ENCODE data around the gene MACROD2. TPM values are rescaled to one million over a fixed set of nuclear protein-coding genes. Genes with fewer than 3 reads are reported as not detected.

Gene MACROD2
- total RNA-seq, 4 donors from 2014 or later: 8.7 to 17.8 (median 10.8) TPM

DNA sequence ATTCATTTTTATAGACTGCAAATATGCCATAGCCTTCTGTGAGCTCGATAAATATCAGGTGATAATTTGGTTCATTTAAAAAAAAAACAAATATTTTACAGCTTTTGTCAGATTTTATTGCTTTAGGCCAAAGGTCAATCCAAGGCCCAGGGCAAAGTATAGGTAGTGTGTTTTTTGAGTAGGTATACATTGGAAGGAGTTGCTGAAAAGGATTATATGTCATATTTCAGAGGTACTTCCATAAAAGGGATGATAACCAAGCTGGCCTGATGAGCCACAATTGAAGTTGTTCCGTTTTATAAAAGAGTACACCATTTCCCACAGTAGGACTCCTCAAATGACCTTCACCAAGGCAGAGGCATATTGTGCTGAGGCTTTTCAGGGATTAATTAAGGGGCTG lies 794.9 kb downstream of the MACROD2 start:
- intact Hi-C loops (cut with DNase I): no loop called here
- 93 to 99% methylated on average over 2 of the region's 2 CpGs for WGBS, 2 donors

GRCh38 chr20:14790771-14791620 lies 795.7 kb downstream of the MACROD2 start:
- DNase-seq: peak; percentile 18 to 29
- H3K27me3 ChIP-seq: no peaks in the 10 kb centered on the region
- intact Hi-C loops (cut with DNase I): no loop called here
- H3K4me1 ChIP-seq: no peaks in the 10 kb centered on the region
- no peak overlapping the region for H3K27ac ChIP-seq
- no peak for TF ChIP-seq POLR2A (IDR thresholded peaks at IDR 0.05)
- TF ChIP-seq, protein P1, sequence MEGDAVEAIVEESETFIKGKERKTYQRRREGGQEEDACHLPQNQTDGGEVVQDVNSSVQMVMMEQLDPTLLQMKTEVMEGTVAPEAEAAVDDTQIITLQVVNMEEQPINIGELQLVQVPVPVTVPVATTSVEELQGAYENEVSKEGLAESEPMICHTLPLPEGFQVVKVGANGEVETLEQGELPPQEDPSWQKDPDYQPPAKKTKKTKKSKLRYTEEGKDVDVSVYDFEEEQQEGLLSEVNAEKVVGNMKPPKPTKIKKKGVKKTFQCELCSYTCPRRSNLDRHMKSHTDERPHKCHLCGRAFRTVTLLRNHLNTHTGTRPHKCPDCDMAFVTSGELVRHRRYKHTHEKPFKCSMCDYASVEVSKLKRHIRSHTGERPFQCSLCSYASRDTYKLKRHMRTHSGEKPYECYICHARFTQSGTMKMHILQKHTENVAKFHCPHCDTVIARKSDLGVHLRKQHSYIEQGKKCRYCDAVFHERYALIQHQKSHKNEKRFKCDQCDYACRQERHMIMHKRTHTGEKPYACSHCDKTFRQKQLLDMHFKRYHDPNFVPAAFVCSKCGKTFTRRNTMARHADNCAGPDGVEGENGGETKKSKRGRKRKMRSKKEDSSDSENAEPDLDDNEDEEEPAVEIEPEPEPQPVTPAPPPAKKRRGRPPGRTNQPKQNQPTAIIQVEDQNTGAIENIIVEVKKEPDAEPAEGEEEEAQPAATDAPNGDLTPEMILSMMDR (IDR thresholded peaks at IDR 0.05): no peak
- H3K36me3 ChIP-seq: no peaks in the 10 kb centered on the region
- WGBS, 2 donors: 43 to 47% methylated on average over 10 of the region's 10 CpGs
- H3K4me3 ChIP-seq (replicated peaks in 1 of 3): no peak overlapping the region
- H3K9me3 ChIP-seq: no peaks in the 10 kb centered on the region

More for the DNA sequence above, 794.9 kb downstream of the MACROD2 start:
- H3K27me3 ChIP-seq: no peaks in the 10 kb centered on the region
- H3K4me1 ChIP-seq: no peaks in the 10 kb centered on the region
- no peaks in the 10 kb centered on the region for H3K9me3 ChIP-seq
- no peaks in the 10 kb centered on the region for H3K36me3 ChIP-seq
- H3K27ac ChIP-seq: no peak overlapping the region
- no peak overlapping the region for H3K4me3 ChIP-seq (replicated peaks in 1 of 3)
- TF ChIP-seq, protein P1 (IDR thresholded peaks at IDR 0.05): no peak
- no peak for TF ChIP-seq POLR2A (IDR thresholded peaks at IDR 0.05)
- no peak for DNase-seq

DNA sequence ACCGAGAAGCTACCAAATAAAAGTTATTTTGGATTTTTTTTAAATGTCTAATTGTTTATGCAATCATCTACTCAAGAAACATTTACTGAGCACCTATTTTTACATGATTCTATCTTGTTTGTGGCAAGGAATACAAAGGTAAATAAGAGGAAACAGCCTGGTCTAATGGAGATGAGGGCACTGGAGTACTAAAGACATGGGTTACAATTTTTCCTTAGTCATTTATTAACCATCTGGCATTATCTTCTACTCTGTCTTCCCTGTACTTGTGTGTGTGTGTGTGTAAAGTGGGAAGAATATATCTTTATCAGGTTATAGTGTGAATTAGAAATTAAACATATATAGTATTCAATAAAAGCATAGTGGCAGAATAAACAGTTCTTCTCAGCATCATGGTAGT lies 797.6 kb downstream of the MACROD2 start:
- TF ChIP-seq POLR2A (IDR thresholded peaks at IDR 0.05): no peak
- TF ChIP-seq, protein P1 (IDR thresholded peaks at IDR 0.05): no peak
- Histone ChIP-seq H3K9me3 (no peaks in the 10 kb centered on the region), H3K4me3 (replicated peaks in 1 of 3) (no peak overlapping the region), H3K27ac (no peak overlapping the region), H3K36me3 (no peaks in the 10 kb centered on the region), H3K4me1 (no peaks in the 10 kb centered on the region), H3K27me3 (no peaks in the 10 kb centered on the region)
- WGBS, 2 donors: 96 to 97% methylated on average over 1 of the region's 1 CpG
- no peak for DNase-seq
- intact Hi-C loops (cut with DNase I): no loop called here

- Histone ChIP-seq H3K9me3 (no peaks in the 10 kb centered on the region), H3K36me3 (no peaks in the 10 kb centered on the region), H3K27ac (no peak overlapping the region), H3K4me3 (replicated peaks in 1 of 3) (no peak overlapping the region), H3K27me3 (no peaks in the 10 kb centered on the region), H3K4me1 (no peaks in the 10 kb centered on the region)
- WGBS, 2 donors: 78 to 83% methylated on average over 5 of the region's 5 CpGs
- DNase-seq: no peak
- TF ChIP-seq, protein P1 (IDR thresholded peaks at IDR 0.05): no peak
- no peak for TF ChIP-seq POLR2A (IDR thresholded peaks at IDR 0.05)
- intact Hi-C loops (cut with DNase I): no loop called here
These were observed 804.4 kb downstream of the MACROD2 start for GRCh38 chr20:14799545-14800216.
